GM21825 (cell line): ENCODE results near the gene SPRR2B.
"Not testable (repeated sequence)": the region's sequence is repeated elsewhere in the genome, so short reads cannot be mapped to it uniquely, and the experiment has no call there.

Experiments used
- ATAC-seq: cut with Tn5 transposase; IDR thresholded peaks from one replicate; pipeline ENCODE4 v1.9.1; 2021; ENCODE audit warnings: mild to moderate bottlenecking, moderate library complexity; ENCODE audit not compliant: unreplicated experiment

SPRR2B gene

GRCh38 chr1:153035211-153035610 is 36.2 kb downstream of the SPRR2B start:
- ATAC-seq: no peak

GRCh38 chr1:153032677-153033308 is 38.6 kb downstream of the SPRR2B start:
- no peak for ATAC-seq

- no peak for ATAC-seq
Measured at GRCh38 chr1:153032073-153032472, 39.3 kb downstream of the SPRR2B start.

- no peak for ATAC-seq
Measured at GRCh38 chr1:153030895-153031294, 40.5 kb downstream of the SPRR2B start, which contains the start of gene SPRR1B. TSS of gene SPRR1B (plus strand) at chr1:153031203. CDS start at chr1:153032346, 1,143 bp downstream.

GRCh38 chr1:153028766-153029165 is 42.6 kb downstream of the SPRR2B start:
- no peak for ATAC-seq

GRCh38 chr1:153025797-153026196 is 45.6 kb downstream of the SPRR2B start:
- ATAC-seq: no peak

- no peak for ATAC-seq
Measured at GRCh38 chr1:153024413-153024812, 47.0 kb downstream of the SPRR2B start.

GRCh38 chr1:153023109-153023508 is 48.3 kb downstream of the SPRR2B start:
- ATAC-seq: no peak

GRCh38 chr1:153022340-153022739 is 49.1 kb downstream of the SPRR2B start:
- ATAC-seq: not testable (repeated sequence)

GRCh38 chr1:153021829-153022228 is 49.6 kb downstream of the SPRR2B start:
- not testable (repeated sequence) for ATAC-seq
